SU-DHL-6 (cell line): ENCODE results near the gene ATP10A.

ENCODE experiments used
- H2AFZ ChIP-seq: fragments of 200-600 bp; sonication (generic); 2 replicates; pipeline ENCODE4 v1.6.1; 2014; ENCODE audit warnings: low read depth, mild to moderate bottlenecking, moderate library complexity, mixed read lengths, antibody characterized with exemption, low read length; ENCODE audit not compliant: severe bottlenecking
- H3F3A ChIP-seq: fragments of 200-600 bp; shearing (Covaris generic); 2 replicates; pipeline ENCODE4 v1.6.0; 2016; ENCODE audit warnings: antibody characterized with exemption, mild to moderate bottlenecking; ENCODE audit not compliant: insufficient read depth
- H3K27ac ChIP-seq: fragments of 200-600 bp; sonication (generic); 2 replicates; pipeline ENCODE4 v1.5.1; 2016; ENCODE audit warnings: low read depth, mild to moderate bottlenecking, low read length, moderate library complexity, mixed read lengths
- H3K27me3 ChIP-seq: fragments of 200-600 bp; sonication (generic), shearing (Covaris generic); 2 replicates; pipeline ENCODE4 v1.6.0; 2014; ENCODE audit warnings: mild to moderate bottlenecking, low read length
- H3K36me3 ChIP-seq: fragments of 200-600 bp; sonication (generic); 2 replicates; pipeline ENCODE4 v1.6.1; 2014; ENCODE audit warnings: mild to moderate bottlenecking, low read length, mixed read lengths
- H3K4me2 ChIP-seq: fragments of 300-600, 200-600 bp; shearing (Covaris generic), sonication (generic); 2 replicates; pipeline ENCODE4 v1.6.0; 2014; ENCODE audit warnings: low read length, low read depth, mild to moderate bottlenecking; ENCODE audit not compliant: poor library complexity, severe bottlenecking
- H3K4me3 ChIP-seq: fragments of 200-600 bp; sonication (generic); 2 replicates; pipeline ENCODE4 v1.5.1; 2014; ENCODE audit warnings: antibody characterized with exemption, low read length, mild to moderate bottlenecking, mixed read lengths; ENCODE audit not compliant: insufficient read depth, poor library complexity, severe bottlenecking
- H3K79me2 ChIP-seq: fragments of 200-600 bp; sonication (generic); 2 replicates; pipeline ENCODE4 v1.6.1; 2014; ENCODE audit warnings: mild to moderate bottlenecking, low read length, moderate library complexity; ENCODE audit not compliant: insufficient read depth
- H3K9ac ChIP-seq: fragments of 200-600 bp; sonication (generic); 2 replicates; pipeline ENCODE4 v1.7.0; 2014; ENCODE audit warnings: mild to moderate bottlenecking, low read length
- H3K9me2 ChIP-seq: fragments of 200-600 bp; sonication (generic); replicated peaks from 2 replicates; pipeline ENCODE4 v1.6.1; 2014; ENCODE audit warnings: low read length; ENCODE audit not compliant: insufficient read depth
- H3K9me3 ChIP-seq: fragments of 200-600 bp; sonication (generic); 2 replicates; pipeline ENCODE4 v1.6.1; 2014; ENCODE audit warnings: low read length, mixed read lengths; ENCODE audit not compliant: insufficient read depth
- H4K20me1 ChIP-seq: fragments of 200-600 bp; sonication (generic); 2 replicates; pipeline ENCODE4 v1.6.1; 2014; ENCODE audit warnings: low read depth, mild to moderate bottlenecking, antibody characterized with exemption, low read length, moderate library complexity, mixed read lengths
- EZH2phosphoT487 ChIP-seq: fragments of 200-600 bp; sonication (generic), shearing (Covaris generic); conservative IDR thresholded peaks from 2 replicates; pipeline ENCODE4 v1.6.1; 2018; ENCODE audit warnings: mild to moderate bottlenecking, antibody characterized with exemption, low read length, moderate library complexity, mixed read lengths
- TF ChIP-seq, protein P1 (sequence below): fragments of 200-600 bp; sonication (generic); IDR thresholded peaks from one replicate; pipeline ENCODE4 v1.5.1; 2017; ENCODE audit warnings: antibody characterized with exemption, mild to moderate bottlenecking, low read length, moderate library complexity; ENCODE audit not compliant: insufficient read depth, poor library complexity, severe bottlenecking

ATP10A gene

DNA sequence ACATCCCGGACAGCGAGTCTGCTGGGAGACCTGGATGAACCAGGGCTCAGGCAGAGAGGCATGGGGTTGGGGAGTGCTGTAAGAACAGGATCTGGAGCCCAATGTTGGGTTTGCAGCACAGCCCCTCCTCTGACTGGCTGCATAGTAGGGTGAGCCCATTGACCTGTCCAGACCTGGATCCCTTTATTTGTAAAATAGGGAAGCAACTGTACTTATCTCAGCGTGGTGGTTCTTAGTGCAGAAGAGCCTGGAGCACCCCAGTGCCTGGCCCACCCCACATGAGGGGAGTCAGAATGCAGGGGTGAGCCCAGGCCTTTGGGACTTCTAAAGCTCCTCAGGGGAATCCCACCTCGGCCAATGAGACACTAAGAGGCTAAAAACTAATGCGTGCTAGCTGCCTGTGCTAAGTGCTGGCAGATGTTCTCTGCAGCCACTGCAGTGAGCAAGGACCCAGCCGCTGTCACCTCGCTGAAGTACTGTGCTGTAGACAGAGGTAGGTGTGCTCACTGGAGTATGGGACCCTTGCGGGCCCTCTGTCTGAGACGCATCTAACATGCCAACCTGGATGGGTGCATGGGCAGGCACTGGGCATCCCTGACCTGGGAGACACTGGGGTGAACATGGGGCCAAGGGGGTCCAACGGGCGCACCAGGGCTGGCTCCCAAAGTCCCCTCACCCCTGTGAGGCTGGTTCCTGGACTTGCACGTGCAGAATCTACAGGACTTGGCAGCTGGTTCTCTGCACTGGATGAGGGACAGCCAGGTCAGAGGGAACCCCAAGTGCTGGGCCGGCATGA, 95.6 kb downstream of the ATP10A start:
- no peaks in the 10 kb centered on the region for H3K27me3 ChIP-seq
- no peaks in the 10 kb centered on the region for H3K36me3 ChIP-seq
- H3K9me3 ChIP-seq = no peaks in the 10 kb centered on the region
- TF ChIP-seq, protein P1, sequence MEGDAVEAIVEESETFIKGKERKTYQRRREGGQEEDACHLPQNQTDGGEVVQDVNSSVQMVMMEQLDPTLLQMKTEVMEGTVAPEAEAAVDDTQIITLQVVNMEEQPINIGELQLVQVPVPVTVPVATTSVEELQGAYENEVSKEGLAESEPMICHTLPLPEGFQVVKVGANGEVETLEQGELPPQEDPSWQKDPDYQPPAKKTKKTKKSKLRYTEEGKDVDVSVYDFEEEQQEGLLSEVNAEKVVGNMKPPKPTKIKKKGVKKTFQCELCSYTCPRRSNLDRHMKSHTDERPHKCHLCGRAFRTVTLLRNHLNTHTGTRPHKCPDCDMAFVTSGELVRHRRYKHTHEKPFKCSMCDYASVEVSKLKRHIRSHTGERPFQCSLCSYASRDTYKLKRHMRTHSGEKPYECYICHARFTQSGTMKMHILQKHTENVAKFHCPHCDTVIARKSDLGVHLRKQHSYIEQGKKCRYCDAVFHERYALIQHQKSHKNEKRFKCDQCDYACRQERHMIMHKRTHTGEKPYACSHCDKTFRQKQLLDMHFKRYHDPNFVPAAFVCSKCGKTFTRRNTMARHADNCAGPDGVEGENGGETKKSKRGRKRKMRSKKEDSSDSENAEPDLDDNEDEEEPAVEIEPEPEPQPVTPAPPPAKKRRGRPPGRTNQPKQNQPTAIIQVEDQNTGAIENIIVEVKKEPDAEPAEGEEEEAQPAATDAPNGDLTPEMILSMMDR = no peak
- no peak for TF ChIP-seq EZH2phosphoT487
- no peak overlapping the region for H3K4me2 ChIP-seq
- no peak overlapping the region for H3K4me3 ChIP-seq
- H3K27ac ChIP-seq = no peak overlapping the region
- no peaks in the 10 kb centered on the region for H3K79me2 ChIP-seq
- no peaks in the 10 kb centered on the region for H3F3A ChIP-seq
- H3K9me2 ChIP-seq = no peaks in the 10 kb centered on the region
- H4K20me1 ChIP-seq = no peaks in the 10 kb centered on the region
- no peak overlapping the region for H3K9ac ChIP-seq
- no peak overlapping the region for H2AFZ ChIP-seq

GRCh38 chr15:25766417-25766816, 96.7 kb downstream of the ATP10A start:
- H3K79me2 ChIP-seq = no peaks in the 10 kb centered on the region
- no peaks in the 10 kb centered on the region for H3K9me3 ChIP-seq
- H3K27ac ChIP-seq = no peak overlapping the region
- H4K20me1 ChIP-seq = no peaks in the 10 kb centered on the region
- no peaks in the 10 kb centered on the region for H3K9me2 ChIP-seq
- no peaks in the 10 kb centered on the region for H3K27me3 ChIP-seq
- H3K36me3 ChIP-seq = no peaks in the 10 kb centered on the region
- TF ChIP-seq EZH2phosphoT487 = no peak
- TF ChIP-seq, protein P1 = no peak
- H3K4me2 ChIP-seq = no peak overlapping the region
- H3K4me3 ChIP-seq = no peak overlapping the region
- no peaks in the 10 kb centered on the region for H3F3A ChIP-seq
- no peak overlapping the region for H2AFZ ChIP-seq
- no peak overlapping the region for H3K9ac ChIP-seq

DNA sequence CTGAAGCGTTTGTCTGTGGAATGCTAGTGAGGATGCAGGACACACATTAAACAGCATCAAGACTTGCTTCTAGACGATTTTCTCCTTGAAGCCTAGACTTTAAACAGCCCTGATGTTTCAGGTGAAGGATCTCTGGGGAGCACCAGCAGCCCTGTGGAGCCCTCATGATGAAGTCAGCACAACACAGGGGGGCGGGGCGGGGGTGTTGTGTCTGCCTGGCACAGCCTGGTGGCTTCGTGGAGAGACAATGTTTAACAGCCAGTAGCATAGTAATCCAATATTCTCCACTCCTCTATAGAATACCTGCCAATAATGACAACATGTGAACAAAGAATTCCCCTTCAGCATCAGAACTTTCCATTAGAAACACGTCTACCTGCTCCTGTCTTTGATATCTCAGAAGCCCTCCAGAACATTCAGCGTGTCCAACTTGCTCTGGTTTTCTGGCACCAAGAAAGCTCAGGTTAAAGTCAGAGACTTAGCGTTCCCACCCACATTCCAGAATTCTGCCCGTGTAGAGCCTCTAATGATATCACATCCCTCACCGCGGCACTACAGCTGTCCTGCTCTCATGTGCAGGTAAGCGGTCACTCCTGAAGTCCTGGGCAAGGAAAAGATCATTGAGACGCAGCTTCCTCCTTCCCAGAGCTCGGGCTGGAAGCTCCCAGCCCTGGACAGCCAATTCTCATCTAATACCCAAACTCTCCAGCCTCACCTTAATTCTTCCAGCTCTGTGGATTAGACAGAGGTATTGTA, 98.0 kb downstream of the ATP10A start:
- Histone ChIP-seq H3K4me2 (no peak overlapping the region), H3K79me2 (no peaks in the 10 kb centered on the region), H2AFZ (no peak overlapping the region), H3K27ac (no peak overlapping the region), H3K9ac (no peak overlapping the region), H3K36me3 (no peaks in the 10 kb centered on the region), H3F3A (no peaks in the 10 kb centered on the region), H4K20me1 (no peaks in the 10 kb centered on the region), H3K4me3 (no peak overlapping the region), H3K9me3 (no peaks in the 10 kb centered on the region), H3K9me2 (no peaks in the 10 kb centered on the region), H3K27me3 (no peaks in the 10 kb centered on the region; the same call in 1 of the 2 replicates)
- TF ChIP-seq EZH2phosphoT487 = no peak
- TF ChIP-seq, protein P1 = no peak
